ENCODE data around the gene LYRM9. TPM values are rescaled to one million over a fixed set of nuclear protein-coding genes. Genes with fewer than 3 reads are reported as not detected.
"Not testable (repeated sequence)": the region's sequence is repeated elsewhere in the genome, so short reads cannot be mapped to it uniquely, and the experiment has no call there.

Gene LYRM9
- total RNA-seq, 1 donor from 2014 or later, result 8.3 TPM

DNA sequence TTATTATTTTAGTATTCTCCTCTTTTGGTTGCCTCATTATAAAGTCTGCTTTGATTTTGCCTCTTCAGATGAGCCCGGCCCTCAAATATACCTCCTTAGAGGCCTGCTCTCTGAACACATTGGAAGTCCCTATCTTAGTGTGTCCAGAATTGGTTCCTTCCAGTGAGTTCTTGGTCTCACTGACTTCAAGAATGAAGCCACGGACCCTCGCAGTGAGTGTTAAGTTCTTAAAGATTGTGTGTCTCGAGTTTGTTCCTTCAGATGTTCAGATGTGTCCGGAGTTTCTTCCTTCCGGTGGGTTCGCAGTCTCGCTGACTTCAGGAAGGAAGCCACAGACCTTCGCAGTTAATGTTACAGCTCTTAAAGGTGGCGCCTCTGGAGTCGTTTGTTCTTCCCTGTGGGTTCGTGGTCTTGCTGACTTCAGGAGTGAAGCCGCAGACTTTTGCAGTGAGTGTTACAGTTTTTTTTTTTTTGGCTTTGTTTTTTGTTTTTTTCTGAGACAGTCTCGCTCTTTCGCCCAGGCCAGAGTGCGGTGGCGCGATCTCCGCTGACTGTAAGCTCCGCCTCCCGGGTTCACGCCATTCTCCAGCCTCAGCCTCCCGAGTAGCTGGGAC is 47.0 kb downstream of the LYRM9 start:
- no peak for DNase-seq (ENCODE audit: low spot score)
- Mint-ChIP-seq H3K4me1 (ENCODE audit: unreplicated experiment) (no peaks in the 10 kb centered on the region), H3K27ac (ENCODE audit: unreplicated experiment) (no peak overlapping the region)

DNA sequence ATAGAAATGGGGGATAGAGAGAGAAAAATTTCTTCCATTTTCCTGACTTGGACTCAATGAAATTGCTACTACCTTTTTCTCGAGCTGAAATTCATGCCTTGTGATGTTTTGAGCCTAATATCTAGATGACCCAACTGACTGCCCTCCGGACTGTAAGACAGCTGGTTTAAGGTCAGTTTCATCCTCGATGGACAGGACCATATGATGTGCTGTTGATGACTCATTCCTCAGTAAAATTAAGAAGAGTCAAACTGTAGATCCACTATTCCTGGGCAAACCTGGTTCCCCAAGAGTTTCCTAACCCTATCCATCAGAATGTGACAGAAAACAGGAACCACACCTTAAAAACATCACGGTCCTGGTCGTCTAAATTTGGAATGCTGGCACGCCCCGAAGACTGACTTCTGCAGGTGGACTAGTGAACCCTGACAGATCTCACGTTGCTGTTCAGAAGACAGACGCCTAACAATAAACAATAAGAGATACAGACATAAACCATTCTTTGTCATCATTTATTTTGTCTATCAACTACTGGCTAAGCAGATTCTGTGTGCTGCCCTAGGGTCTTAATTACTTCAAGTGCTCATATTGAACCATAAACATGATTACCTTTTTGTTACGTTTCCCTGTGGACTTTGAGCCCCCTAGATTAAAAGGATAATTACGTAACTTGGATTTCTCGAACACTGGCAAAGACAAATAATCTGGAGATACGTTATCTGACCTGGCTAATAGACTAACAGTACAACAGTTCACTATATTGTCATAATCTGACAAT is 47.7 kb downstream of the LYRM9 start:
- no peak for DNase-seq (ENCODE audit: low spot score)
- TF ChIP-seq, protein P1, sequence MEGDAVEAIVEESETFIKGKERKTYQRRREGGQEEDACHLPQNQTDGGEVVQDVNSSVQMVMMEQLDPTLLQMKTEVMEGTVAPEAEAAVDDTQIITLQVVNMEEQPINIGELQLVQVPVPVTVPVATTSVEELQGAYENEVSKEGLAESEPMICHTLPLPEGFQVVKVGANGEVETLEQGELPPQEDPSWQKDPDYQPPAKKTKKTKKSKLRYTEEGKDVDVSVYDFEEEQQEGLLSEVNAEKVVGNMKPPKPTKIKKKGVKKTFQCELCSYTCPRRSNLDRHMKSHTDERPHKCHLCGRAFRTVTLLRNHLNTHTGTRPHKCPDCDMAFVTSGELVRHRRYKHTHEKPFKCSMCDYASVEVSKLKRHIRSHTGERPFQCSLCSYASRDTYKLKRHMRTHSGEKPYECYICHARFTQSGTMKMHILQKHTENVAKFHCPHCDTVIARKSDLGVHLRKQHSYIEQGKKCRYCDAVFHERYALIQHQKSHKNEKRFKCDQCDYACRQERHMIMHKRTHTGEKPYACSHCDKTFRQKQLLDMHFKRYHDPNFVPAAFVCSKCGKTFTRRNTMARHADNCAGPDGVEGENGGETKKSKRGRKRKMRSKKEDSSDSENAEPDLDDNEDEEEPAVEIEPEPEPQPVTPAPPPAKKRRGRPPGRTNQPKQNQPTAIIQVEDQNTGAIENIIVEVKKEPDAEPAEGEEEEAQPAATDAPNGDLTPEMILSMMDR (IDR thresholded peaks at IDR 0.05; ENCODE audit: unreplicated experiment), result no peak
- H3K36me3 Mint-ChIP-seq (ENCODE audit: low read depth, unreplicated experiment), result no peaks in the 10 kb centered on the region

More for the DNA sequence above, 47.0 kb downstream of the LYRM9 start:
- no peaks in the 10 kb centered on the region for H3K27me3 Mint-ChIP-seq (ENCODE audit: unreplicated experiment)
- no peaks in the 10 kb centered on the region for H3K9me3 Mint-ChIP-seq (ENCODE audit: unreplicated experiment)
- TF ChIP-seq, protein P1 (IDR thresholded peaks at IDR 0.05; ENCODE audit: unreplicated experiment), result no peak
- H3K4me3 Mint-ChIP-seq (ENCODE audit: unreplicated experiment), result no peak overlapping the region
- no peaks in the 10 kb centered on the region for H3K36me3 Mint-ChIP-seq (ENCODE audit: low read depth, unreplicated experiment)

DNA sequence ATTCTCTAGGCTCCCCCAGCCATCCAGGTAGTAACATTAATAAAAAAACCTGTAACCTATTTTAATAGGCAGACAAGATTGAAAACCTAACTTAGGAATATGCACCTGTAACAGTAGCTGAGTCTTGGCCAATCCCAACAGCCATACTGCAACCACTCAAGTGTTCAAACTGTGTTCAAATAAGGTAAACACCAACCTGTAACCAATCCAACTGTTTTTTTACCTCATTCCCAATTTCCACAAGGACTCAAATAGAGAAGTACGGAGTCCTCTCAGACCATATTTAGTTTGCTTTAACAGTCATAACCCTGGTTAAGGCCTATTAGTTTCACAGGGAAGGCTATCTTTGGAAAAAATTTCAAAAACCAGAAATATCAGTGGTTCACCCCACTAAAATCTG is 52.5 kb downstream of the LYRM9 start:
- Mint-ChIP-seq H3K36me3 (ENCODE audit: low read depth, unreplicated experiment) (no peaks in the 10 kb centered on the region), H3K4me3 (ENCODE audit: unreplicated experiment) (no peak overlapping the region), H3K27me3 (ENCODE audit: unreplicated experiment) (no peaks in the 10 kb centered on the region), H3K4me1 (ENCODE audit: unreplicated experiment) (no peaks in the 10 kb centered on the region), H3K9me3 (ENCODE audit: unreplicated experiment) (no peaks in the 10 kb centered on the region), H3K27ac (ENCODE audit: unreplicated experiment) (no peak overlapping the region)
- no peak for DNase-seq (ENCODE audit: low spot score)
- TF ChIP-seq, protein P1 (IDR thresholded peaks at IDR 0.05; ENCODE audit: unreplicated experiment), result no peak

More for the DNA sequence above, 47.7 kb downstream of the LYRM9 start:
- Mint-ChIP-seq H3K4me1 (ENCODE audit: unreplicated experiment) (no peaks in the 10 kb centered on the region), H3K4me3 (ENCODE audit: unreplicated experiment) (no peak overlapping the region), H3K9me3 (ENCODE audit: unreplicated experiment) (no peaks in the 10 kb centered on the region), H3K27ac (ENCODE audit: unreplicated experiment) (no peak overlapping the region), H3K27me3 (ENCODE audit: unreplicated experiment) (no peaks in the 10 kb centered on the region)

DNA sequence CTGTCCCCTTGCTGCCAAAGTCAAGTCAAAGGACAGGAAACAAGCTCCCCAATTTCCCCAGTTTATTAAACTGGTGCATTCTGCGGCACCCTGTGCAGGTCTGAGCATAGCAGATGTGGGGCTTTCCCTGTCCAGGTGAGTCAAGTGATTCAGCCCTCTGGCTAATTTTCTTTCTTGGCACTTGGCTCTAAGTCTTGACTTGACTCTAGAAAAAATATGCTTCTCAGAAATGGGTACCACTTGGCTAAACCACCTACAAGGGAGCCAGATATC is 52.8 kb downstream of the LYRM9 start:
- not testable (repeated sequence) for H3K27ac Mint-ChIP-seq (ENCODE audit: unreplicated experiment); H3K9me3 Mint-ChIP-seq (ENCODE audit: unreplicated experiment); H3K27me3 Mint-ChIP-seq (ENCODE audit: unreplicated experiment)

DNA sequence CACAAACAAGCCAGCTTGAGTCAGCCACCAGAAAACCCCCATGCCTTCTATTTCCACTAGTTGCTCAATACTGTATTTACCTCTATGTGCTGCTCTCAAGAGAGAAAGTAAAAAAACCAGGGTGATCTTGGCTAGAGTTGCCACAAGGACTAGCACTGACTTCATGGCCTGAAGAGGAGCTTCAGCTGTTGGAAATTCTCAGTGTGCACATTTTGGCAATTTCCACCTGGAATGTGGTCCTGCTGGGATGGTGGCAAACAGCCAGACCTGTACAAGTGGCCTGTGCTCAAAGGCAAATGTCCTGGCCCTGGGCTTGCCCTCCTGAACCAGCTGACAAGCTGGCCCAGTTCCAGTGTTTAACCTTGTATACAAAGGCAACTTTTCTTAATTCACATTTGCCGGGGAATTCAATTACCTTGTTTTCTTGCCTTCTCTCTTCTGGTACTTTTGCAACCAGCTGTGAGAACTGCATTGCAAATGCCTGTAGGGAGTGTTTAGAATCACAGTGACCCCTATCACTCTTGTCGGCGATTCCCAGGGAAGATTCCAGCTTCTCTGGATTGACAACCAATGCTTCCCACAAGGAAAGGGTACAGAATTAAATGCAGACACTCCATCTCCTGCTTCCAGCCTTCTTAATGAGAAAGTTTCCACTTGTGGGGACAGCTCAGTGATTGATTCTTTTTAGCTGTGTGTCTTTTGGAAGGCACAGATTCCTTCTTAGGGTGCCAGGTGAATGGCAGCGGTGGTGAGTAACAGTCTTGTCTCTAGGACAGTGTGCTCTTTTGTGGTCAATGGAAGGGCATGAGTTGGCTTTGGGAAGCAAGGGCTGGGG is 53.4 kb downstream of the LYRM9 start:
- H3K27ac Mint-ChIP-seq (ENCODE audit: unreplicated experiment); H3K36me3 Mint-ChIP-seq (ENCODE audit: low read depth, unreplicated experiment); DNase-seq (ENCODE audit: low spot score); H3K4me1 Mint-ChIP-seq (ENCODE audit: unreplicated experiment); H3K4me3 Mint-ChIP-seq (ENCODE audit: unreplicated experiment); H3K27me3 Mint-ChIP-seq (ENCODE audit: unreplicated experiment); H3K9me3 Mint-ChIP-seq (ENCODE audit: unreplicated experiment): not testable (repeated sequence)

More for the DNA sequence above, 52.8 kb downstream of the LYRM9 start:
- H3K36me3 Mint-ChIP-seq (ENCODE audit: low read depth, unreplicated experiment); H3K4me3 Mint-ChIP-seq (ENCODE audit: unreplicated experiment); DNase-seq (ENCODE audit: low spot score); H3K4me1 Mint-ChIP-seq (ENCODE audit: unreplicated experiment): not testable (repeated sequence)

DNA sequence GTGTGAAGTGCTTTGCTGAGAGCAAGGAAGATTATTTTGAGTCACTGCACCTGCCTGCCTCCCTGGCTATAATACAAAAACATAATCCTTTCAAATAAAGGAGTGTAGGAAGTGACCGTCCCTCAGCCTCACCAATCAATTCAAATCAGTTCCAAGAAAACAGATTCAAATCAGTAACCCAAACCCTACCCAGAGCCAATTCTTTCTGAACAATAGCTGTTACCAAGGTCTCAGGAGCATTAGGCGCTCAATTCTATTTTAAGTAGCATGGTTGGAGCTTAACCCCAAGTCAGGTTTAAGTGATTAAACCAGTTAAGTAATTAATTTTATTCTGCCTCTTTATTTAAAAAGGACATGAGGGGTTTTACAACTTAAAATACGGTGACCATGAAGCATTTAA is 54.6 kb downstream of the LYRM9 start:
- H3K4me3 Mint-ChIP-seq (ENCODE audit: unreplicated experiment); H3K27ac Mint-ChIP-seq (ENCODE audit: unreplicated experiment); H3K4me1 Mint-ChIP-seq (ENCODE audit: unreplicated experiment); DNase-seq (ENCODE audit: low spot score); H3K9me3 Mint-ChIP-seq (ENCODE audit: unreplicated experiment); H3K27me3 Mint-ChIP-seq (ENCODE audit: unreplicated experiment); H3K36me3 Mint-ChIP-seq (ENCODE audit: low read depth, unreplicated experiment): not testable (repeated sequence)

DNA sequence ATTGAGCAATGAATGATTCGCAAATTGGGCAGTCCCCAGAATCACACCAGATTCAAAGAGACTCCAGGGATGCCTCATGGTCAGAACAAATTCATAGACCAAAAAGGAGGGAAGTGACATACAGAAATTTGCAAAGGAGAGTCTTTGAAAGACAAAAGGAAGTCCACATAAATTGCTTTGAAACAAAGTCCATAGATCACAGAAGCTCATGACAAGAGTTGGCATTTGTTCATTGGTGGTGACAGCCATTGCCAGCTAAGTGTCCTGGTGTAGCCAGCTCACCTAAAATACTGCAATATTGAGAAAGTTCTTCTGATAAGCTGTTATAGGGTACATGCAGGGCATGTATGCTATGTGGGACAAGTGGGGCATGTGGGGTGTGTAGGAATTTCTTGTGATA is 55.4 kb downstream of the LYRM9 start:
- not testable (repeated sequence) for H3K4me1 Mint-ChIP-seq (ENCODE audit: unreplicated experiment); H3K27me3 Mint-ChIP-seq (ENCODE audit: unreplicated experiment); H3K36me3 Mint-ChIP-seq (ENCODE audit: low read depth, unreplicated experiment); H3K4me3 Mint-ChIP-seq (ENCODE audit: unreplicated experiment); DNase-seq (ENCODE audit: low spot score); H3K27ac Mint-ChIP-seq (ENCODE audit: unreplicated experiment); H3K9me3 Mint-ChIP-seq (ENCODE audit: unreplicated experiment)
